Sigmoid colon (tissue), 7 donors: Measurements from ENCODE around the gene GPBAR1. TPM values are rescaled to one million over a fixed set of nuclear protein-coding genes. Genes with fewer than 3 reads are reported as not detected.

Experiments
- DNase-seq: peaks from one replicate; pipeline ENCODE4 v3.0.0-alpha.2; 2019
- H3K27ac ChIP-seq, 4 donors: fragments of 200-600 bp; sonication (generic); one replicate each; pipeline ENCODE4 v1.5.1; 2016 to 2019; ENCODE audit warnings: mild to moderate bottlenecking in 1 of 4
- H3K27me3 ChIP-seq, 3 donors: fragments of 200-600 bp; sonication (generic); one replicate each; pipeline ENCODE4 v1.5.1; 2019; ENCODE audit warnings: mild to moderate bottlenecking in 1 of 3
- H3K36me3 ChIP-seq, 4 donors: fragments of 200-600 bp; sonication (generic); one replicate each; pipeline ENCODE4 v1.5.1; 2016 to 2019
- H3K4me1 ChIP-seq, 4 donors: fragments of 200-600 bp; sonication (generic); one replicate each; pipeline ENCODE4 v1.5.1; 2017 to 2019
- H3K4me3 ChIP-seq, 4 donors: fragments of 200-600 bp; sonication (generic); one replicate each; pipeline ENCODE4 v1.5.1; 2017 to 2019; ENCODE audit warnings: mild to moderate bottlenecking in 2 of 4, moderate library complexity in 1 of 4
- H3K9me3 ChIP-seq, 4 donors: fragments of 200-600 bp in 3 of 4; sonication (generic) in 3 of 4; one replicate each; pipeline versions ENCODE4 v1.5.1 to v1.6.1; 2013 to 2019
- EP300 ChIP-seq, 4 donors: sonication (generic); formaldehyde crosslinking; IDR thresholded peaks; one replicate each; pipeline ENCODE4 v1.6.1; 2017; ENCODE audit warnings: antibody characterized with exemption in 4 of 4
- POLR2A ChIP-seq, 2 donors: fragments of 450-650 bp; IDR thresholded peaks; one replicate each; pipeline ENCODE4 v1.6.1; 2016; ENCODE audit warnings: antibody characterized with exemption in 2 of 2, mild to moderate bottlenecking in 2 of 2, moderate library complexity in 2 of 2
- POLR2AphosphoS5 ChIP-seq, 4 donors: sonication (generic); formaldehyde crosslinking; IDR thresholded peaks; one replicate each; pipeline ENCODE4 v1.6.1; 2017; ENCODE audit warnings: antibody characterized with exemption in 4 of 4
- WGBS, 2 donors: extraction: QIAGEN DNeasy Blood & Tissue Kit; methylation state at CpG; one replicate each; pipeline ENCODE4 v1.1.7; 2013; 5-methylcytosine and 5-hydroxymethylcytosine counted together
- intact Hi-C: fragments of 100-400 bp; cut with DNase I; formaldehyde crosslinking; loops from one replicate; pipeline ENCODE4 v1.15.1; 2023
- polyA plus RNA-seq, 3 donors: library from polyadenylated mRNA; stranded (reverse); fragments of 200-250 nt; gene quantifications; one replicate each; pipeline ENCODE4 v1.2.3, GENCODE V29; 2013
- total RNA-seq, 4 donors: library from RNA; depleted of rRNA; stranded (reverse); fragments of >200 nt; gene quantifications; one replicate each; pipeline ENCODE4 v1.1.0, GENCODE V29; 2016
- TF ChIP-seq, protein P1 (sequence below), 4 experiments: fragments of 450-650 bp in 3 of 4; fragments of 200-600 bp in 1 of 4; IDR thresholded peaks; one replicate each; pipeline ENCODE4 v1.5.1; 2016 to 2019; ENCODE audit warnings: antibody characterized with exemption in 4 of 4, mild to moderate bottlenecking in 3 of 4, moderate library complexity in 2 of 4
- donor health status: healthy with polysubstance abuse.
- donor health status: Bipolar disorder and iron deficiency.
- donor health status: healthy.

Gene GPBAR1
- total and polyA plus RNA-seq, 7 donors, result 0.60 to 7.1 (median 3.1) TPM

- peaks cover 0 to 68% (median 58%) of the 10 kb centered on the region in 4 donors for H3K4me1 ChIP-seq
- peaks cover 5 to 39% (median 11%) of the 10 kb centered on the region in 4 donors for H3K36me3 ChIP-seq
- intact Hi-C loops, result loop anchor here (2.0 kb wide), 2 partner anchors 41 to 73 kb away; no protein-coding TSS in a partner anchor
- H3K27ac ChIP-seq, result peak overlapping the region; percentile 80 to 89 (median 83)
- no peaks in the 10 kb centered on the region for H3K9me3 ChIP-seq
- WGBS, 2 donors, result 71 to 80% methylated on average over 15 of the region's 15 CpGs
- no peak overlapping the region for H3K4me3 ChIP-seq
- no peaks in the 10 kb centered on the region for H3K27me3 ChIP-seq
- peak; percentile 96 for DNase-seq
- TF ChIP-seq, protein P1, sequence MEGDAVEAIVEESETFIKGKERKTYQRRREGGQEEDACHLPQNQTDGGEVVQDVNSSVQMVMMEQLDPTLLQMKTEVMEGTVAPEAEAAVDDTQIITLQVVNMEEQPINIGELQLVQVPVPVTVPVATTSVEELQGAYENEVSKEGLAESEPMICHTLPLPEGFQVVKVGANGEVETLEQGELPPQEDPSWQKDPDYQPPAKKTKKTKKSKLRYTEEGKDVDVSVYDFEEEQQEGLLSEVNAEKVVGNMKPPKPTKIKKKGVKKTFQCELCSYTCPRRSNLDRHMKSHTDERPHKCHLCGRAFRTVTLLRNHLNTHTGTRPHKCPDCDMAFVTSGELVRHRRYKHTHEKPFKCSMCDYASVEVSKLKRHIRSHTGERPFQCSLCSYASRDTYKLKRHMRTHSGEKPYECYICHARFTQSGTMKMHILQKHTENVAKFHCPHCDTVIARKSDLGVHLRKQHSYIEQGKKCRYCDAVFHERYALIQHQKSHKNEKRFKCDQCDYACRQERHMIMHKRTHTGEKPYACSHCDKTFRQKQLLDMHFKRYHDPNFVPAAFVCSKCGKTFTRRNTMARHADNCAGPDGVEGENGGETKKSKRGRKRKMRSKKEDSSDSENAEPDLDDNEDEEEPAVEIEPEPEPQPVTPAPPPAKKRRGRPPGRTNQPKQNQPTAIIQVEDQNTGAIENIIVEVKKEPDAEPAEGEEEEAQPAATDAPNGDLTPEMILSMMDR (IDR thresholded peaks at IDR 0.05), result no peak
- TF ChIP-seq POLR2AphosphoS5 (IDR thresholded peaks at IDR 0.05) (peak; percentile 91 to 98 (median 97)), EP300 (IDR thresholded peaks at IDR 0.05) (peak; percentile 46 to 89 (median 84)), POLR2A (IDR thresholded peaks at IDR 0.05) (no peak)
These were observed 1.5 kb upstream of the GPBAR1 start for GRCh38 chr2:218259099-218259961.

DNA sequence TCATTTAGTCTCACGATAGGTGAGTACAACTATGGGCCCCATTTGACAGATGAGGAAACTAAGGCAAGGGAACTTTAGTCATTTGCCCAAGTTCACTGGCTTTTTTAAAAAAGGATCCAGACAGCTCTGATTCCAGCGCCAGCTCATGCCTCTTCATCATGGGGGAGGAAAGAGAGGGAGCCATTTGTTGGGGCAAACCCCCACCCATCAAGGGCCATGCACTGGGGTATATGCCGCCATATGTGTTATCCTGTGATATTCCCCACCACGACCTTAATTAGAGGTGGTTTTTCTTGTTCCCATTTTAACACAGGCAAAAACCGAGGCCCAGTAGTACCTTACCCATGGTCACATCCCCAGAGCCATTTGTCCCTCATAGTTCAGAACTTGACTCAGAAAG is 649 bp upstream of the GPBAR1 start:
- H3K27me3 ChIP-seq, result no peaks in the 10 kb centered on the region
- intact Hi-C loops, result no loop called here
- WGBS, 2 donors, result 86 to 92% methylated on average over 5 of the region's 5 CpGs
- H3K27ac ChIP-seq, result peak overlapping the region; percentile 80 to 89 (median 83)
- TF ChIP-seq, protein P1 (IDR thresholded peaks at IDR 0.05), result no peak
- TF ChIP-seq POLR2A (IDR thresholded peaks at IDR 0.05) (no peak), EP300 (IDR thresholded peaks at IDR 0.05) (no peak), POLR2AphosphoS5 (IDR thresholded peaks at IDR 0.05) (no peak)
- peaks cover 0 to 72% (median 64%) of the 10 kb centered on the region in 4 donors for H3K4me1 ChIP-seq
- no peaks in the 10 kb centered on the region for H3K9me3 ChIP-seq
- DNase-seq, result peak; percentile 61
- H3K36me3 ChIP-seq, result peaks cover 9 to 39% (median 17%) of the 10 kb centered on the region in 4 donors
- H3K4me3 ChIP-seq, result no peak overlapping the region

- peaks cover 23 to 39% (median 29%) of the 10 kb centered on the region in 4 donors for H3K36me3 ChIP-seq
- 52 to 61% methylated on average over 8 of the region's 8 CpGs for WGBS, 2 donors
- H3K4me1 ChIP-seq, result peaks cover 0 to 72% (median 64%) of the 10 kb centered on the region in 4 donors
- H3K27me3 ChIP-seq, result no peaks in the 10 kb centered on the region
- TF ChIP-seq POLR2AphosphoS5 (IDR thresholded peaks at IDR 0.05) (no peak), EP300 (IDR thresholded peaks at IDR 0.05) (no peak), POLR2A (IDR thresholded peaks at IDR 0.05) (no peak)
- TF ChIP-seq, protein P1 (IDR thresholded peaks at IDR 0.05), result no peak
- H3K9me3 ChIP-seq, result no peaks in the 10 kb centered on the region
- intact Hi-C loops, result no loop called here
- DNase-seq, result peak; percentile 68
- peak overlapping the region; percentile 80 to 89 (median 83) for H3K27ac ChIP-seq
- H3K4me3 ChIP-seq, result peak overlapping the region in 1 of 4 donors; percentile 20
These were observed 815 bp downstream of the GPBAR1 start for GRCh38 chr2:218261423-218262236.

DNA sequence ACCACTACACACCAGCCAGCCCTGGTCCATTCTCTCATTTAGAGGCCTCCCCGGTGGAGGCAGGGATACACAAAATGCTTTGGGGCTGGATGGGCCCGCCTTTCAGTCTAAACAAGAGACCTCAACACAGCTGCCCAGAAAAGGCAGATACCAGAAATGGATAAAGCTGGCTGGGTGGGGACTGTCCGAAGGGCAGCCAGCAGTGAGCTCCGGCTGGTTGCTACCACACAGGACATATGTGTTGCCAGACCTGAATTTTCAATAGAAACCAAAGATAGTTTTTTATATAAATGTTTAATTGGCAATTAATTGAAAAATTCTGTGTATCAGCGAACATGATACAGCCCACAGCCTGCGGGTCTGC is 1.4 kb downstream of the GPBAR1 start:
- whole genome bisulfite sequencing, 2 donors, result 75 to 83% methylated on average over 6 of the region's 6 CpGs
- Histone ChIP-seq H3K4me3 (peak overlapping the region in 1 of 4 donors; percentile 20), H3K4me1 (peaks cover 0 to 68% (median 64%) of the 10 kb centered on the region in 4 donors), H3K36me3 (peaks cover 23 to 42% (median 33%) of the 10 kb centered on the region in 4 donors), H3K27me3 (no peaks in the 10 kb centered on the region), H3K9me3 (no peaks in the 10 kb centered on the region), H3K27ac (peak overlapping the region; percentile 80 to 89 (median 83))
- DNase-seq, result no peak
- intact Hi-C loops, result no loop called here
- TF ChIP-seq, protein P1 (IDR thresholded peaks at IDR 0.05), result no peak
- TF ChIP-seq POLR2A (IDR thresholded peaks at IDR 0.05) (no peak), POLR2AphosphoS5 (IDR thresholded peaks at IDR 0.05) (no peak), EP300 (IDR thresholded peaks at IDR 0.05) (no peak)
